Skeletal muscle tissue (tissue), 5 donors: ENCODE data around the gene GMPR2. TPM values are rescaled to one million over a fixed set of nuclear protein-coding genes. Genes with fewer than 3 reads are reported as not detected.

ENCODE experiments used
- H3K27ac ChIP-seq: one replicate; pipeline ENCODE4 v1.7.0; 2013; ENCODE audit warnings: mild to moderate bottlenecking, low read depth, low read length, inconsistent platforms
- H3K27me3 ChIP-seq, 3 donors: one replicate each; pipeline ENCODE4 v1.7.0; 2013; ENCODE audit warnings: low read length in 3 of 3; ENCODE audit not compliant: control insufficient read depth in 3 of 3, insufficient read depth in 3 of 3
- H3K36me3 ChIP-seq, 3 donors: one replicate each; pipeline ENCODE4 v1.7.0; 2013; ENCODE audit warnings: low read length in 3 of 3; ENCODE audit not compliant: control insufficient read depth in 3 of 3, insufficient read depth in 3 of 3
- H3K4me1 ChIP-seq, 3 donors: one replicate each; pipeline ENCODE4 v1.7.0; 2013; ENCODE audit warnings: low read length in 3 of 3, mild to moderate bottlenecking in 3 of 3; ENCODE audit not compliant: control insufficient read depth in 3 of 3, insufficient read depth in 3 of 3
- H3K4me3 ChIP-seq, 3 donors: one replicate each; pipeline ENCODE4 v1.7.0; 2013; ENCODE audit warnings: low read length in 3 of 3
- H3K9ac ChIP-seq, 3 donors: one replicate each; pipeline ENCODE4 v1.7.0; 2013; ENCODE audit warnings: low read length in 3 of 3, mild to moderate bottlenecking in 3 of 3, moderate library complexity in 2 of 3, low read depth in 1 of 3
- H3K9me3 ChIP-seq, 3 donors: one replicate each; pipeline ENCODE4 v1.7.0; 2013; ENCODE audit warnings: low read length in 3 of 3; ENCODE audit not compliant: control insufficient read depth in 3 of 3
- small RNA-seq: library from RNA; depleted of rRNA; stranded (forward); fragments of <200 nt; gene quantifications from one replicate; pipeline ENCODE3, GENCODE V24; 2014
- total RNA-seq: library from RNA; depleted of rRNA; stranded (reverse); fragments of >200 nt; gene quantifications from one replicate; pipeline ENCODE4 v1.2.3, GENCODE V29; 2014
- donor health status: Osteomylitis.

GMPR2 gene
- total RNA-seq, 1 donor from 2014 or later = 49.6 TPM

DNA sequence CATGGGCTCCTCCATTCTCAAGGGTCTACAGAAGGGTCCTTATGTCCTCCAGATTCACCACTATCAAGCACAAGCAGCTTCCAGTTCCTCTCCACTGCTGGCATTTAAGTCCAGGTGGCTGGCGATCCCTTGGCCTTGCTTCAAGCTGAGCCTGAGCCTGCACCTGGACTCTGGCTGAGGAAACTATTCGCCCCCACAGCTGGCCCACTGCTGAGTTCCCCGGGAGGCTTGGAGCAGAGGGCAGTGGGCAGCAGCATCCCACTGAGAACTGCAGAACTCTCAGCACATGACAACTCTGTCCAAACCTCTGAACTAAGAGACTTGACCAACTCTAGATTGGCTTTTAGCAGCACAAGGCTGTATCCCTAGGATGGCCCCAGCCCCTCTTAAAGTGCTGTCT, 50.0 kb downstream of the GMPR2 start:
- Histone ChIP-seq H3K4me3 (no peak overlapping the region), H3K4me1 (peaks cover 0 to 5% (median 0%) of the 10 kb centered on the region in 3 donors), H3K9ac (no peak overlapping the region), H3K27ac (no peak overlapping the region), H3K36me3 (no peaks in the 10 kb centered on the region), H3K27me3 (no peaks in the 10 kb centered on the region), H3K9me3 (no peaks in the 10 kb centered on the region)

DNA sequence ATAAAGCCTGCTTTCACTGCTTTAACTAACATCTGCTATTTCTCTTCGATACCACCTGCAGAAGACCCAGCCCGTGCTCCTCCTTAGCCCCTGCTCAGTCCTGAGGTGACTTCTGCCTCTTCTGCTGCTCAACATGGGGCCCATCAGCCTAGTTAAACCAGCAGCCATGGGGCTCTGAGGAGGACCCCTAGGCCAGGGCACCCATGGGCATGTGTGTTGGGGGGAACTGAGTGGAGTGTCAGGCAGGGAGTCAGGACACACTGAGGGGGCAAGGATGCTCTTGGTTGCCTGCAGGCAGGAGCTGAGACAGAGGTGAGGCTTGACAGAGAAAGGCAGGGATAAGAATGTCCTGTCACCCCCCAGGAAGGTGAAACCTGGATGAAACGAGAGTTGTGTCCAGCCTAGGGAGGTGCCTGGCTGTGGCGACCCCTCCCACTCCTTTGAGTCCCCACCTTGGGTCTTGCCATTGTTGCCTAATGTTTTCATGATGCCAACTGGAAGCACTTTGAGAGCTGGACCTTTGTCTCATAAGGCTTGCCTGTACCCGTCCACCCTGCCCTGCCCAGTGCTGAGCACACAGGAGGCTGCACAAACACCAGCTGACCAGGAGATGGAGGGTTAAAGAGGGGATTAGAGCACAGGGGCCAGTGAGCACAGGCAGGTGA, 51.2 kb downstream of the GMPR2 start:
- no peaks in the 10 kb centered on the region for H3K27me3 ChIP-seq
- no peak overlapping the region for H3K27ac ChIP-seq
- H3K4me3 ChIP-seq = no peak overlapping the region
- H3K36me3 ChIP-seq = no peaks in the 10 kb centered on the region
- H3K4me1 ChIP-seq = peaks cover 0 to 5% (median 0%) of the 10 kb centered on the region in 3 donors
- peak overlapping the region in 1 of 3 donors; percentile 19 for H3K9ac ChIP-seq
- H3K9me3 ChIP-seq = no peaks in the 10 kb centered on the region

DNA sequence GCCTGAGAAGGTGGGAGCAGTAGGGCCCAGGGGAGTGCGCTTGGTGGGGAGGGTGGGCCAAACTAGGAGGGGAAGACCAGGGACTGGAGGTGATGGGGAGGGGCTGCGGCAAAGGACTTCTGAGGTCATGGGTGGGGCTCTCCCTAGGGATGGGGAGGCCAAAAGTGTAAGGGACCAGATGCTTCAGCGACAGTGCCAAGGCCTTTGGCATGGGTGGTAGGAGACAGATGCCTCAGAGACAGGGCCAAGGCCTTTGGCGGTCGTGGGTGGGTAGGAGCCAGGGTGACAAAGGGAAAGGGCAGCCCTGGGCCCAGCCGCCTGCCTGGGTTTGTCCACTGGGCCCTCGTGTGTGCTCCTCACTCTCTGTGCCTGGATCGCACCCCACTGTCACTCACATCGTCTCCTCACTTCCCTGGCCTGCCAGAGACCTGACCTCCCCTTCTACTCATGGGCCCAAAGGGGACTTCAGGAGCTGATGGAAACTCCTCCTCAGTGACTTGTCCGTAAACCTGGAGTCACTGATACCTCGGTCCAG, 51.8 kb downstream of the GMPR2 start:
- H3K4me3 ChIP-seq = no peak overlapping the region
- peak overlapping the region in 1 of 3 donors; percentile 16 for H3K9ac ChIP-seq
- H3K9me3 ChIP-seq = no peaks in the 10 kb centered on the region
- no peaks in the 10 kb centered on the region for H3K27me3 ChIP-seq
- H3K4me1 ChIP-seq = peaks cover 0 to 5% (median 0%) of the 10 kb centered on the region in 3 donors
- H3K36me3 ChIP-seq = peaks cover 3 to 4% (median 4%) of the 10 kb centered on the region in 3 donors
- H3K27ac ChIP-seq = no peak overlapping the region

DNA sequence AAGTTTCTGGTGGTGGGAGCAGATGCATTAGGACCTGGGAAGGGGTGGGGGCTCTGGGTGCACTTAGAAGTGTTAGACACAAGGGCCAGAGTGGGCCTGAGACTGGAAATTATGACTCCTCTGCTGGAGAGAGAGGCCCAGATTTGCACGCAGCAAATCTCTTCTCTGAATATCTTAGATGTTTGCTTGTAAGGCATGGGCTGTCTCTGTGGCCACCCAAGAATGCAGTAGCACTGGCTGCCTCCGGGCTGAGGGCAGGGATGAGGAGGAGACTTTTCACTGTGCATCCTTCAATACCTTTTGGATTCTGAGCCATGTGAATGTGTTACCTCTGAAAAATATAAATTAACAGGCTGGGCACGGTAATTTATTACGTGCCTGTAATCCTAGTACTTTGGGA, 52.6 kb downstream of the GMPR2 start:
- Histone ChIP-seq H3K4me1 (peaks cover 0 to 5% (median 0%) of the 10 kb centered on the region in 3 donors), H3K36me3 (peaks cover 9 to 12% (median 11%) of the 10 kb centered on the region in 3 donors), H3K27me3 (no peaks in the 10 kb centered on the region), H3K9ac (no peak overlapping the region), H3K27ac (no peak overlapping the region), H3K9me3 (no peaks in the 10 kb centered on the region), H3K4me3 (no peak overlapping the region)

DNA sequence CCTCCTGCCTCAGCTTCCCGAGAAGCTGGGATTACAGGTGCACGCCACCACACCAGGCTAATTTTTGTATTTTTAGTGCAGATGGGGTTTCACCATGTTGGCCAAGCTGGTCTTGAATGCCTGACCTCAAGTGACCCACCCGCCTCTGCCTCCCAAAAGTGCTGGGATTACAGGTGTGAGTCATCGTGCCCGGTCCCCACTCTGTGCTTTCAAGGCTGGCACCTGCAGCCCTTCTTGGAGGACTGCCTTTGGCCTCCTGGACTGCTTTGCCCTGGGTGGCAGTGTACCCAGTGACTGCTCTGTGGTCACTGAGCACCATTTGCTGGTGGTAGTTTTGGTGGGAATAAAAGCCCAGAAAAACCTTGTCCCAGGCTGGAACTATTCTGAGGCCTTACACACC, 54.3 kb downstream of the GMPR2 start:
- Histone ChIP-seq H3K4me1 (no peaks in the 10 kb centered on the region), H3K36me3 (peaks cover 15 to 26% (median 23%) of the 10 kb centered on the region in 3 donors)

More for the DNA sequence above, 54.3 kb downstream of the GMPR2 start:
- no peaks in the 10 kb centered on the region for H3K9me3 ChIP-seq
- no peak overlapping the region for H3K27ac ChIP-seq
- H3K9ac ChIP-seq = no peak overlapping the region
- H3K27me3 ChIP-seq = no peaks in the 10 kb centered on the region
- no peak overlapping the region for H3K4me3 ChIP-seq

Small RNAs within 50 kb of the gene (small RNA-seq; reads per million reads assigned to genes)
- gene AL136295.4 = not detected
- not detected for gene CHMP4A
- gene MDP1 = not detected

Other genes starting within 250 kb of the GMPR2 start
- 8.9 TPM for gene DHRS4L2, start 244.0 kb upstream of the GMPR2 start, total RNA-seq
- gene CARMIL3, start 180.9 kb upstream of the GMPR2 start, total RNA-seq = under 0.01 TPM
- gene CPNE6, start 161.4 kb upstream of the GMPR2 start, total RNA-seq = not detected
- gene PCK2, start 138.6 kb upstream of the GMPR2 start, total RNA-seq = 3.7 TPM
- gene DCAF11, start 118.2 kb upstream of the GMPR2 start, total RNA-seq = 85.6 TPM
- 2.1 TPM for gene NRL, start 118.0 kb upstream of the GMPR2 start, total RNA-seq
- 172 TPM for gene FITM1, start 102.3 kb upstream of the GMPR2 start, total RNA-seq
- gene PSME1, start 96.7 kb upstream of the GMPR2 start, total RNA-seq = 89.8 TPM
- gene EMC9, start 91.3 kb upstream of the GMPR2 start, total RNA-seq = 12.0 TPM
- gene PSME2, start 86.3 kb upstream of the GMPR2 start, total RNA-seq = 58.5 TPM
- gene RNF31, start 85.4 kb upstream of the GMPR2 start, total RNA-seq = 33.4 TPM
- gene IRF9, start 71.7 kb upstream of the GMPR2 start, total RNA-seq = 50.6 TPM
- 2.1 TPM for gene REC8, start 60.8 kb upstream of the GMPR2 start, total RNA-seq
- 32.9 TPM for gene IPO4, start 44.1 kb upstream of the GMPR2 start, total RNA-seq
- 18.3 TPM for gene TM9SF1, start 37.5 kb upstream of the GMPR2 start, total RNA-seq
- gene TSSK4, start 27.2 kb upstream of the GMPR2 start, total RNA-seq = 0.52 TPM
- gene CHMP4A, start 19.4 kb upstream of the GMPR2 start, total RNA-seq = 29.2 TPM
- gene MDP1, start 16.9 kb upstream of the GMPR2 start, total RNA-seq = 9.9 TPM
- gene NEDD8, start 562 bp upstream of the GMPR2 start, total RNA-seq = 81.9 TPM
- gene TINF2, start 9.7 kb downstream of the GMPR2 start, total RNA-seq = 34.4 TPM
- 0.52 TPM for gene TGM1, start 30.2 kb downstream of the GMPR2 start, total RNA-seq
- 11.5 TPM for gene RABGGTA, start 38.7 kb downstream of the GMPR2 start, total RNA-seq
- gene DHRS1, start 66.9 kb downstream of the GMPR2 start, total RNA-seq = 6.3 TPM
- 22.4 TPM for gene NOP9, start 66.9 kb downstream of the GMPR2 start, total RNA-seq
- gene CIDEB, start 75.0 kb downstream of the GMPR2 start, total RNA-seq = 4.7 TPM
- gene LTB4R2, start 77.2 kb downstream of the GMPR2 start, total RNA-seq = 1.6 TPM
- gene LTB4R, start 78.6 kb downstream of the GMPR2 start, total RNA-seq = 2.1 TPM
- 9.9 TPM for gene ADCY4, start 102.1 kb downstream of the GMPR2 start, total RNA-seq
- 1.6 TPM for gene RIPK3, start 107.1 kb downstream of the GMPR2 start, total RNA-seq
- 21.4 TPM for gene NFATC4, start 135.3 kb downstream of the GMPR2 start, total RNA-seq
- gene NYNRIN, start 166.1 kb downstream of the GMPR2 start, total RNA-seq = 19.3 TPM
- under 0.01 TPM for gene CBLN3, start 196.7 kb downstream of the GMPR2 start, total RNA-seq
- 38.1 TPM for gene KHNYN, start 197.0 kb downstream of the GMPR2 start, total RNA-seq
- 12.0 TPM for gene SDR39U1, start 209.8 kb downstream of the GMPR2 start, total RNA-seq